Raji (cell line): ENCODE results near the gene AVPR1B.

Source experiments
- POLR2A ChIP-seq: IDR thresholded peaks from 2 replicates; pipeline ENCODE4 v1.6.1; 2011; ENCODE audit warnings: low read depth, low read length, control low read depth; ENCODE audit not compliant: insufficient read depth

AVPR1B gene

DNA sequence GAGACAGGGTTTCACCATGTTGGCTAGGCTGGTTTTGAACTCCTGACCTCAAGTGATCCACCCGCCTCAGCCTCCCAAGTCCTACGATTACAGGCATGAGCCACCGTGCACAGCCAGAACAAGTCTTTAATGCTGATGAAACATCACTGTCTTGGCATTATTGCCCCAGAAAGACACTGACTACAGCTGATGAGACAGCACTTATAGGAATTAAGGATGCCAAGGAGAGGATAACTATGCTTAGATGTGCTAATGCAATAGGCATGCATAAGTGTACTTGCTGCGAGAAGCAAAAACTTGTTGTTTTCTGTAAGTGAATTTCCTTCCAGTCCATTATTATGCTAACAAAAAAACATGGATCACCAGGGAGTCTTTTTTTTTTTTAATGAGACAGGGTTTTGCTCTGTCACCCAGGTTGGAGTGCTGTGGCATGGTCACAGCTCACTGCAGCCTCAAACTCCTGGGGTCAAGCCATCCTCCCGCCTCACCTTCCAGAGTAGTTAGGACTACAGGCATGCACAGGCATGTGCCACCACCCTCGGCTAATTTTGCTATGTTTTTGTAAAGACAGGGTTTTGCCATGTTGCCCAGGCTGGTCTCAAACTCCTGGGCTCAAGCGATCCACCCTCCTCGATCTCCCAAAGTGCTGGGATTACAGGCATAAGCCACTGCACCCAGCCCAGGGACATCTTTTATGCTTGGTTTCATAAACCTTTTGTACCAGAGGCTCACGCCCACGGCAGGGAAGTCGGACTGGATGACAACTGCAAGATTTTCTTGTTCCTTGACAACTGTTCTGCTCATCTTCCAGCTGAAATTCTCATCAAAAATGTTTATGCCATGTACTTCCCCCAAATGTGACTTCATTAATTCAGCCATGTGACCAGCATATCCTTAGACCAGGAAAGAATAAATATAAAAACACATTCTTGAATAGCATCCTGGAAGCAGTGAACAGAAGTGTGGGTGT is 41.1 kb downstream of the AVPR1B start:
- TF ChIP-seq POLR2A, result no peak

DNA sequence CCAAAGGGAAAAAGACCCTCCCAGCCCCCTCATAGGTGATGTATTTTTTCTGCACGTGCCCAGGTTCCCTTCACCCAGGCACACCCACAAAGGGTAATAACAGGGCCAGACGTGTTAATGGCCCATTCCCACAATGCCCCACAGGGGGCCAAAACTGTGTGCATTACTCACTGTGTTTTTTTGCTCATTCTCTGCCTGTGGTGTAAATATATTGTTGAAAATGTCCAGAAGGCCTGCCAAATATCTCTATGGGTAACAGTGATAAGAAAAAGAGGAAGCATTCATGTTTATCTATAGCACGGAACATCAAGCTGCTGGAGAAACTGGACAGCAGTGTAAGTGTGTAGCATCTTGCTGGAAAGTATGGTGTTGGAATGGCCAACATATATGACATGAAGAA is 42.3 kb downstream of the AVPR1B start:
- no peak for TF ChIP-seq POLR2A

DNA sequence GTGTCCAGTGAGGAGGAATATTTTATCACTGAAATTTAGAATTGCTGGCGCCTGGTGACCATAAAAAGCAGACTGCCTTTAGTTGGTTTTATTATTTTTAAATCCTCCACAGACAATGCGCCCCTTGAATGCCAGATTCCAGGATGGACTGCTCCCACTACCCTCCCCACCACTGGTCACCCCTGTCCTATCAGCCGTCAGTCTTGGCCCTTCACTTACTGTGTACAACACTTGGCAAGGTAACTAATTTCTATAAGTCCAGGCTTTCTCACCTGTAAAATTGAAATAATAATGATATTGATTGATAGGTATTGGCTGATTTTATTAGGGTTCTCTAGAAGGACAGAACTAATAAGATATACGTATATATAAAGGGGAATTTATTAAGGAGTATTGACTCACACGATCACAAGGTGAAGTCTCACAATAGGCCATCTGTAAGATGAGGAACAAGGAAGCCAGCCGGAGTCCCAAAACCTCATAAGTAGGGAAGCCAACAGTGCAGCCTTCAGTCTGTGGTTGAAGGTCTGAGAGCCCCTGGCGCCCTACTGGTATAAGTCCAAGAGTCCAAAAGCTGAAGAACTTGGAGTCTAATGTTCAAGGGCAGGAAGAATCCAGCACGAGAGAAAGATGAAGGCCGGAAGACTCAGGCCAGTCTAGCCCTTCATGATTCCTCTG is 46.4 kb downstream of the AVPR1B start:
- TF ChIP-seq POLR2A, result no peak

DNA sequence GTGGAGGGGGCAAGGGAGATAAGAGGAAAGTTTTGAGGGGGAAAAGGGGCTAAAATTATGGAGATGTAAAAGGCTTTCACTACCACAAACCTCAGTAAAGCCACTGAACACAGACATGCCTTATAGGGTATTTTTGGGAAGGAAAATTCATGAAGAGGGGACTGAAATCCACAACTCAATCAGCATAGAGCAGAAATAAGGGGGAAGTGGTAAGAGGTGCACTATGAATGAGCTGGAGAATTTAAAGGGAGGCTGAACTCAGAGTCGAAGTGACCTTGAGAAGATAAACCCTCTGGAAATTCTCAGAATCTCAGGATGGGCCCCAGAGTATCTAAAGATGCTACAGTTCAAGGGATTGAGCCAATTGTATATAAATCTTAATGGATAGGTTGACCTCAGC is 48.9 kb downstream of the AVPR1B start:
- no peak for TF ChIP-seq POLR2A

DNA sequence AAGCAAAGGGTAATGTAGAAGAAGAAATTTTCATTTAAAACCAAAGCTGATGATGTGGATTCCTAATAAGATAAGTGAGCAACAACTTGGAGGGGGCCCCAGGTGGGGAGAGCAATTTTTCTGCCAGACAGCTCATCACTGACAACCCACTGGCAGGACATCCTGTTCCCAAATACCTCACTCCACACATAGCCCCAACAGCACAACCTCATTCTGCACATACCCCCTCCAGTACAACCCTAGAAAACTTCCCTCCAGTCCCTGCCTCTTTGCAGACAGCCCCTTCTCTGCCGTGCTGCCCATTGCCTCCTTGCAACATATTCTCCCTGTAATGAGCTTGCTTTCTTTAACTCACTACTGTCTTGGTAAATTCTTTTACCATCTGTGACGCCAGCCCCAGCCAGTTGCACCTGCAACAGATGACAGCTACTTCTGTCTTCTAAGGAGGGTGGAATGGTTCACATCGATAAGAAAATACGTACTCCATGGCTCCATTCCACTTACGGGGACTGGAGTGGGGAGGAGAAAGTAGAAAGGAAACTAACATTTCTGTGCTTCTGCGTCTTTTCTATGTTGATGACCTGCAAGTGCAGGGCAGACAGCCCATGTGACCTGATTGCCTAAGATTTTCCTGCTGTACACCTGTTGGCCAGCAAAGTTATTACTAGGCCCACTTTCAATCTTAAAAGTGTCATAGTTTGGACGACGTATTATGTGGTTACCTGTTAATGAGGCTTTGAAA is 49.5 kb downstream of the AVPR1B start:
- no peak for TF ChIP-seq POLR2A

DNA sequence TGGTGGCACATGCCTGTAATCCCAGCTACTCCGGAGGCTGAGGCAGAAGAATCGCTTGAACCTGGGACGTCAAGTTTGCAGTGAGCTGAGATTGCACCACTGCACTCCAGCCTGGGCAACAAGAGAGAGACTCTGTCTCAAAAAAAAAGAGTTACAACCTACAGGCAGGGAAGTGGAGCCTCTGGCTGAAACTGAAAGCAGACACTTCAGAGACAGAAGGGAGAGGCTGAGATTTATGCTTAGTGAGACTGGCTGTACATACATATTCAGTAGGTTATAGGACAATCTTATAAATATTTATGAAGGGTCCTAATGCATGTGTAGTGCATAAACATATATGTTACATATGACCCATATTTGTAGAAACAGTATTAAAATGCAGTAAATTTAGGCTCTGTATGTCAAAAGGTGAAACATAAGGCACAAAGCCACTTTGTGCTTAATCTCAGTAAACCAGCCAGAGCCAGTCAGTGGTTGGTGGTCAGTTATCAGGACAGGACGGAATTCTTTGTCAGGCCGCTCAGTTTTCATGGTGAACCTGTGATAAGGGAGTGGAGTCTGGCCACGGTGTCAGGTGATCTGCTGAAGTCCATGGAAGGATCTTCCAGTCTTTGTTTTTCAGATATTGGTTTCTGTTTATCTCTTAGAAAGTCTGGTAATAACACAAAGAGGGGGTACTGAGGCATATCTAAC is 50.6 kb downstream of the AVPR1B start:
- TF ChIP-seq POLR2A, result no peak

DNA sequence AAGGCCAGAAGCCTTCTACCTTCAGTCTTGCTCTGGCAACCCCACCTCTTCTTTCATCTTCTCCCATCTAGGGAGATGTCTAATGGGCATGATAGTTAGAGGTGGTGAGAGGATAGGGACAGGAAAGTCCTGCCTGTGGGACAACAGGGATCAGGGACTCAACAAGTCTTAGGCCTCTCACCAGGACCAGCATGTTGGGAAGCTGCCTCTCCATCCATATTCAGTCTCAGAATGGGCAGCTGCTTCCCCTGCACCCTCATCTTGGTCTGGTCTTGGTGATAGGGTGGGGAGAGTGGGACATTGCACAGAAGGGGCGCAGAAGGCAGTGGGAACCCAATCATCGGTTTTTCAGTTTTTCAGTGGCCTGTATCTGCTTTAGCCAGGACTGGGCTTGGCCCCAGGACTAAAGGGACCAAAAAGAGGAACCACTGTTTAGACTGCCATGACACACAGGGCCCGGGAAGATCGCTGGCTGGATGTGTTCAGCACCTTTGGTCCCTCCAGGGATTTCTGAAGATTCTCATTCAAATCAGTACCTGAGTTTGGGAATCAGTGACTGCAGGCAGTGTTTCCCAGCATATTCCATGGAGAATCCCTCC is 51.5 kb downstream of the AVPR1B start:
- TF ChIP-seq POLR2A, result no peak

DNA sequence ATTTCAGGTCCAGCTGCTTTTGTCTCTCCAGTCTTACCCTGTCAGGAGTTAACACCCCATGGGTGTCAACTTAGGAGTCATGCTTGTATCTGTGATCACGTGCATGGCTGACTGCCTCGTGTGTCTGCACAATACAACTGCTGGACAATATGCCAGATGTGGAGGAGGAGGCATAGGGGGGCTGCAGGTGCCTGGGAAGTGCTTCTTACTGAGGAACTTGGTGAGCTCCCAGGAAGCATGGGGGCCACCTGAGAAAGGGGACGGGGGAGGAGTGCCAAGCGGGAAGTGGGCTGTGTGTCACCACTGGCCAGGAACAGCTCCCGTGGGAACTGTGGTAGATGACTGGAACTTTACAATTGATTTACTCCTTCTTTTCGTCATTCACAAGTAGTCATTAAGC is 54.7 kb downstream of the AVPR1B start:
- no peak for TF ChIP-seq POLR2A

DNA sequence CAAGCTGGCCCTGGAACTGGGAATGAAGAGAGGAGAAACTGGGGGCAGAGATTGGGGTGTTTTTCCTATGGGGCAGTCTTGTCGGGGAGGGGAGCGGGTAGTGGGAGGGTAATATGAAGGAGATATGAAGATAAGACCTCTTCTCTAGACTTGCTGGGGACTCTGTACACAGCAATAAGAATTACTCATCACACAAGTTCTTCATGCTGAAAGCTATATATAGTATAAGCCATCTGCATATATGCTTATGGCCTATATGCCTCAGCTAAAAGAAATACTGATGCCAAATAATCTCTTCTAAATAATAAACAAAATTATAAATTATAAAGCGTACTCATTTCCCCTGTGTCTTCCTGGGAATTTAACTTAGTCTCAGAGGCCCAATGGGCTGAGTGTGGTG is 56.3 kb downstream of the AVPR1B start:
- no peak for TF ChIP-seq POLR2A
